ENCODE measurements around the gene UGT8.
A peak's percentile ranks its signal among the peaks of the same experiment; 100 is the strongest.
"Not testable (repeated sequence)": the region's sequence is repeated elsewhere in the genome, so short reads cannot be mapped to it uniquely, and the experiment has no call there.

UGT8 gene

DNA sequence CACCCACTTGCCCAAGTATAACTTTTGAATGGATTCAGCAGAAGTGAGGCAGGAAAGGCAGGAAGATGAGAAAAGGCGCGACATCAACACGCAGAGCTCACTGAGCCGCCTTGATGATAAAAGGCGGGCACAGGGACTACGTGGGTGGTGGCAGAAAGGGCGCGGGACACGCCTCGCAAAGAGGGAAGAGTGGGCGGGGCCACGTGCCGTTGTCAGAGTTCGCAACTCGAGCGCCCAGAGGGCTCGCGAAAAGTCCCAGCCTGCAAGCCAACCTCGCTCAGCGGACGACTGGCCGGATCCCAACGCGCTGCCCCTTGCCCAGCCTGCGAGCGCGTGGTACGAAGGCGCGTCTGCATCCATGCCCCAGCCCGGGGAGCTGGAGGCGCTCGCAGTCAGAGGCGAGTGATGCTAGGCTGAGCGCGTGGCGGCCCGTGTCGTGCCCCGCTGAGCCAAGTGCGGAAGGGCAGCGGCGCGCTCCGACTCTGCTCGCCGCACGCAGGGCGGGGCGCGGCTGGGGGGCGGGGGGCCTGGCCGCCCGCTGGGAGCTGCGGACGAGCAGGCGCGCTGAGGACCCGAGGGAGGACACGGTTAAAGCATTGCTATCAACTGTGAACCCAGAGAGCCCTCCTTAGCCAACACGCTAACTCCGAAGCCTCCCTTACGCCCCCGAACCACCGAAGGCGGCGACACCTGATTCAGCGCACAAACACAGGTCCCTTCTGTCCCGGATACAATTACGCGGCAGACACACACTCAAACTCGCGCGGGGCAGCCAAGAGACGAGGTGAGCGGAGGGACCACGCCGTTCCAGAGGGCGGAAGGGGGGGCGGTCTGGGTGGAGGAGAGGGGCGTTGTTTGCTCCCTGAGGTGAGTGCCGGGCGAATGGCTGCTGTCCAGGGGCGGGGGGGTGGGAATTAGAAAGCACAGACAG is at the start of gene UGT8:
UGT8 (plus strand) TSS at position 617 of the 931 bp plus-strand sequence. CDS start 24,074 bp downstream, outside the sequence.
- DNase-seq (ENCODE audit: low read depth in 2 of 2) = peak in 1 of 2 experiments; percentile 46

DNA sequence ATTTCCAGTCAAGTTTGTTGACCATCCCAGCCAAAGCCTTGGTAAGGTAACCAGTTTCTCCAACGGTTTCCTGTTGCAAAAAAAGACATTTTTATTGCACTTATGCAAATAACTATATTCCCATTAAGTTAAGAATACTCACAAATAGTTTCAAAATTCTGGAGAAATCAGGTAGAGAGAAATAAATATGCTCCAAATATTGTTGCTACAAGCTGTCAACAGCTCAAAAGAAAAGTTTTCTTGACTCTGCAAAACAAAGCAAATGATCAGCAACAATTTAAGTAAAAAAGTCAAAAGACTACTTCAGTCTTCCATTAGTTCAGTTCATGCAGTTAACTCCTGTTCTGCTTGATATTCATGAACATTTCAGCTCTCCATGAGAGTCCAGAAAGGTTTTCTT is 49.0 kb upstream of the UGT8 start:
- no peak for DNase-seq (ENCODE audit: low read depth in 2 of 2)

DNA sequence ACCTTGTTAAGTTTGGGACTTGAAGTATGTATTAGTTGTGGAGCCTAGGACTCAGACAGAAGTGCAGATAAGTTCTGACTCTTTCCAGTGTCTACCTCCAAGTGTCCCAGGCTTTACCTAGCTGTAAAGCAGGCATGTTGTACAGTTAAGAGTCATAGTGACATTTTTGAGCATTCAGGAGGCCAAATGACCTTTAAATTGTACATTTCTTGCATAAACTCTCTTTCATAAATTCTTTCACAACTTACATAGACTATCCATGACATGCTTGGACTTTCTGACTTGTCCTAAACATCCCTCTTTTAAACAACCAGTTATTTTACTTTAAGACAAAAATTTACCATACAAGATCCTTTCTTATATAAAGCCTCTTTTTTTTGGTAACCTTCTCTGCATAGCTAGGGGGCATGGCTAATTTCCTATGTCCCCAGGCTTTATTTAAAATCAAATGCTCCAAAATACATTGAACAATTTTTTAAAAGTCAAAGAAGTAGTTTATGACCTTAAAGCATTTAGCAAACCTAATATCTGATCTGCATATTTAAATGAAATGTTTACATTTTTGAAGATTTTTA is 40.1 kb upstream of the UGT8 start:
- DNase-seq (ENCODE audit: low read depth in 2 of 2) = no peak

DNA sequence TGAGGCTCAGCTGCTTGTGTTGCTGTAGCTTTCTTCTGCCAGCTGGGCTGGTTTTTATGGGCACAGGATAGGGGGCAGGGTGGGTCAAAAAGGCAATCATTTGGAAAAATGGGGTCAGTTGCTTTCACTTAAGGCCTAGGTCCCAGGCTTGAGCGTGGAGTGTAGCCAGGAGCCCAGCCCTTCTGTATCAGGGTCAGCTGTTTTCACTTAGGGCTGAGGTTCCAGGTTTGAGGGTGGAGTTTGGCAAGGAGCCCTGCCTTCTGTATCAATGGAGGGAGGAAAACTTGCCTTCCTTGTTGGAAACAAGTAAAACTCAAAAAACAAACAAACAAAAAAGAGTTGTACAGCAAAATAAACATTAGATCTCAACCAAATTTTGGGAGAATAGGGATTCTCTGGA is 37.0 kb upstream of the UGT8 start:
- no peak for DNase-seq (ENCODE audit: low read depth in 2 of 2)

- no peak for DNase-seq (ENCODE audit: low read depth in 2 of 2)
Observed at GRCh38 chr4:114562176-114562904, 36.3 kb upstream of the UGT8 start.

- DNase-seq (ENCODE audit: low read depth in 2 of 2) = no peak
Observed at GRCh38 chr4:114563536-114564315, 34.9 kb upstream of the UGT8 start.

GRCh38 chr4:114577386-114577785 is 21.2 kb upstream of the UGT8 start:
- DNase-seq (ENCODE audit: low read depth in 2 of 2) = no peak

DNA sequence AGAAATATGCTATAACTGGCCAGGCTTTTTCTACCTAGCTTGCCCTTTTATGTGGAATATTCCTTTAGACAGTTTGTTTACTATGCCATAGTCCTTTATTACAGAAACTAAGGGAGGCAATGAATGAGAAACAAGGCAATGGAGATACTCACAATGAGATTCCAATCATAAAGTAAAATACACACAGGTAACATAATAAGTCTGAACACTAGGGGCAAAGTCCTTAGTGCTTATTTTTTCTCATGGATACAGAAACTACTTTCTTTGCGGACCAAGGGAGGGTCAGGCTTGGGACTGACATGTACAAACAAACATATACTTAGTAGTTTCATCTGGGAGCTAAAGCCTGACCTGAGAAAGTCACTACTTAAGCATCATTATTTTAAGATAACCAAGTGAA is 16.0 kb upstream of the UGT8 start:
- no peak for DNase-seq (ENCODE audit: low read depth in 2 of 2)

GRCh38 chr4:114588305-114588704 is 10.3 kb upstream of the UGT8 start:
- DNase-seq (ENCODE audit: low read depth in 2 of 2) = no peak

DNA sequence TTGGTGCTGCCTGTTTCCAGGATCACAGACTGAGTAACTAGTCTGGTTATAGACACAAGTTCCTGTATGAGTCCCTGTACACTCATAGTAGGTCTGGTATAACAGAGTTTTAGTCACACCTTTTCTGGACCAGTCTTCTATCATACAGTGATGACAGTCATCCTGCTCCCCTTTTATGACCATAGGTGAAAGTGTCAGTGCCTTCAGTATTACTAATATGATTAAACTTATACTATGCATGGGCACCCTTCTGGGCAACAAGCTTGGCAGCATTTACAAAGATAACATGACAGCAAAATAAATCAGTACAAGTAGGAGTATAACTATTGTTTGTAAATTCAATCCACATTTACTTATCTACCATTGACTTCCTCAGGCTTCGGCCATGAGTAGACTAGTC is 8.2 kb upstream of the UGT8 start:
- DNase-seq (ENCODE audit: low read depth in 2 of 2) = not testable (repeated sequence)

DNA sequence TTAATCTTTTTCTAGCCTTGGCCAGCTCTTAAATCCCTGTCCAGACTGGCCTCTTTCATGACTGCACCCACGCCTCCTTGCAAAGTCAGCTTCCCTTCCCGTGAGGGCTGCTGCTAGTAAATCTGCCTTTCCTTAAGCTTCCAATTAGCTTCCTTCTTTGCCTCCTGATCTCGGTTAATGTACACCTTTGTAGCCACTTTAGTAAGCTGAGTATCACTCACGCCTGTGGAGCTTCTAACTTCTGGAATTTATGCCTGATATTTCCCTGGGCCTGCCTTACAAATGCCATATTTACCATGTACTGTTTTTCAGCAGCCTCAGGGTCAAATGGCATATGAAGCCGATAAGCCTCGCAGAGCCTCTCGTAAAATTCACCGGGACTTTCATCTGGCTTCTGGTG is 5.1 kb upstream of the UGT8 start:
- DNase-seq (ENCODE audit: low read depth in 2 of 2) = no peak

DNA sequence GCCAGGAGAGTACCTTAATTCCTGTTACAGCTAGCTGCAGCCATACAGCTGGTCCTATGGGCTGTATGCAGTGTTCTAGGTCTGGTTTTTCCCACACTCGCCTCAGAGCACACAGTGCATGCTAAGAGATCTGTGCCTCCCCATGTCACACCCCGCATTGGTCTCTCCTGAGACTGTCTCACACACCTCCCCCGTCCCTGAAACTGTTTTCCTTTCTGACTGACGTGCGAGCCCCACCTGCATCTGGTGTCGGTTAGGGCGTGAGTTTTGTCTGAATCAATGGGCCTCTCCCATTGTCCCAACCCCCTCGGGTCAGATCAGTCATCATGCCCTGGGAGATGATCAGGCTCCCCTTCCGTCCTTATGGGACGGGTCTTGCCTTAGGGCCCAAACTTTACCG is 3.4 kb upstream of the UGT8 start:
- DNase-seq (ENCODE audit: low read depth in 2 of 2) = no peak

- no peak for DNase-seq (ENCODE audit: low read depth in 2 of 2)
Observed at GRCh38 chr4:114595921-114596320, 2.7 kb upstream of the UGT8 start.

- DNase-seq (ENCODE audit: low read depth in 2 of 2) = no peak
Observed at GRCh38 chr4:114597410-114598115, 1.0 kb upstream of the UGT8 start.

- no peak for DNase-seq (ENCODE audit: low read depth in 2 of 2)
Observed at GRCh38 chr4:114599231-114599902, 760 bp downstream of the UGT8 start.

DNA sequence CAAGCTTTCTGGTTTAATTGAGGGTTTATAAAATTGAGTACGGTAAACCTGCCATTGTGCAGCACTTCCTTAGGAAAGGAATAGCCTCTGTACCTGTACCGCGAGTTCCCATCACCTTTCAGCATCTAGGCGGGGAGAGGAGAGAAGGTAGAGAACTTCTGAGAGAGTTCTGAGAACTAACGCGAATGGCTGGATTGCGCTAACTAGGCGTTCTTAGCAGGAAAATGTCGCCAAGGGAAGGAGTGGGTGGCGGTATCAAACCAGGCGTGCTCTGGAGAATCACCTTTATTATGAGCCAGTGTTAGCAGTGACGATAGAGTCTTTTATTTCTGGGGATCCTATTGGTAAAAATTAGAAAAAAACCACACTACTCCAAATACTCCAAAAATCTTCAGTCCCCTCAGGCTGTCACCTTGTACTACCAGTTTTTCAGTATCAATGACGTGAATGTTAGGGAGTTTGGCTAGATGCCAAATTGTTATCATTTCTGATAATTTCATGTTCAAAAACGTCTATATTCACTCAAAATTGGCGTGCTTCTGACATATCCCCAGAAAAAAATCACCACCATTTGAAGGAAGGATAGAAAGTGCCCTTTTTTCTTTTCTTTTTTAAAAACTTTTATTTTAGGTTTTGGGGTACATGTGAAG is 1.4 kb downstream of the UGT8 start:
- DNase-seq (ENCODE audit: low read depth in 2 of 2) = no peak

- DNase-seq (ENCODE audit: low read depth in 2 of 2) = no peak
Observed at GRCh38 chr4:114600672-114601071, 2.1 kb downstream of the UGT8 start.

- DNase-seq (ENCODE audit: low read depth in 2 of 2) = no peak
Observed at GRCh38 chr4:114601304-114602052, 2.9 kb downstream of the UGT8 start.

- DNase-seq (ENCODE audit: low read depth in 2 of 2) = no peak
Observed at GRCh38 chr4:114603497-114603896, 4.9 kb downstream of the UGT8 start.

All from stimulated activated CD4-positive, alpha-beta T cell treated with anti-CD3 and anti-CD28 coated beads, Interleukin-12 subunit alpha, Interleukin-12 subunit beta, amount 100 ng/mL, for 24 hours (primary cell).